ENCODE data around the gene SEMA3A.
"Not testable (repeated sequence)": the region's sequence is repeated elsewhere in the genome, so short reads cannot be mapped to it uniquely, and the experiment has no call there.

SEMA3A gene

DNA sequence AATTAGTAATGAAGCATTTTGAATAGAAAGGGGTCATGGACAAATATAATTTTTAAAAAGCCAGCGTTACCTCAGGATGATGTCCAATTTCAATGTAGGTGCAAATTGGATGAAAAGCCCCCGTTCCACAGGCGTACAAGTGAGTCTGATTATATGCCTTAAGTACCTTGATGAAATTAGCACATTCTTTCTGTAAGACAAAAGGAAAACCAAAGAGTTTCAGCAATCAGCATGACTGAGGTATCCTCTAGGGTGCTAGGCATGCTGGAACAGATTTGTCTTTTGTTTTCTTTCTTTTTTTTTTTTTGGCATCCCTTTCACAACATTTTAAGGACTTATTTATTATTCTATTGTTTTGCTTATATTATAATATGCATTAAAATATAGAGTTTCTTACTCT, 84.2 kb downstream of the SEMA3A start:
- no peak for DNase-seq (ENCODE audit: low read depth)

DNA sequence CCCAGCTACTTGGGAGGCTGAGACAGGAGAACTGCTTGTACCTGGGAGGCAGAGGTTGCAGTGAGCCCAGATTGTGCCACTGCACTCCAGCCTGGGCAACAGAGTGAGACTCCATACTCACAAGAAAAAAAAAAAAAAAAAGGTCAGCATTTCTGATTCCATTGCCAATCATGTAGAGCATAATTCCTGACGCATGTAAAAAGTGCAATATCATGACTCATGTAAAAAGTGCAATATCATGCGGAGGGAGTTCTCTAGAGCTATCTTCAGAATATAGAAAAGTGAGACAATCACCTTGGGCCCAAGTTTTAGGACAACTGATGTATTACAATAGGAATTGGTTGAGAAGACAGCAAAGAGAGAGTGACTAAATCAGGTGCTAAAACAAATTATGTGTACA, 85.8 kb downstream of the SEMA3A start:
- no peak for DNase-seq (ENCODE audit: low read depth)

DNA sequence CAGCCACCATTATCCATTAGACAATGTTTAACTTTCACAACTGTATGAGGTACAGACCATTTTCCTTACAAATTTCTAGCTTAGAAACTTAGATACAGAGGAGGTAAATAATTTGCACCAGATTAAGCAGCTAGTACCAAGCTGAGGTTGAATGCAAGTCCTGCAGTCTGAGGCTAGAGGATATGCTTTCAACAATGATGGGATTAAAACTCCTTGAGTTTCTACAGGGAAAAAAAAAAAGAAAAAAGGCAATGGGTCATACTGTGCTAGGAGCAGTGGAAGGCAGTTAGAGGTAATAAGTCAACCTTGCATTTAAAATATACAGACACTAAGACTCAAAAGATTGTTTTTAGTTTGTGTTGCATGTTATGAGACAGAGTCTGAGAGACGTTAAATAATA, 86.5 kb downstream of the SEMA3A start:
- DNase-seq (ENCODE audit: low read depth): no peak

DNA sequence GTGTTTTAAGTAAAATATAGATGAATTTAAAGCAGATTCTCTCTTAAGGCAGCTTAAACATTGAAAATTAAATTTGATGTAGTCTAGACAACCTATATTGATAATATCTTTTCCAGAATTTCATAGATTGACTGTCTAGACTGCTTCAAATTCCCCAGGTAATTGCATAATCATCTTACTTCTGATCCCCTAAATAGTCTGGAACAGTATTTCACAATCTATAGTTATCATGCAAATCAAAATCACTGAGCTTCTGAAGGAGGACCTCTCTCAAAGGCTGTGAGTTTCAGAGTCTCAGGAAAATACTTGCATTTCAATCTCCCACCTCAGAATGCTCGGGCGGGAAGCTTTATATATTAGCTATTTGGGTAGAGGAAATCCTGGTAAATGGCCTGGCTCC, 87.3 kb downstream of the SEMA3A start:
- DNase-seq (ENCODE audit: low read depth): no peak

DNA sequence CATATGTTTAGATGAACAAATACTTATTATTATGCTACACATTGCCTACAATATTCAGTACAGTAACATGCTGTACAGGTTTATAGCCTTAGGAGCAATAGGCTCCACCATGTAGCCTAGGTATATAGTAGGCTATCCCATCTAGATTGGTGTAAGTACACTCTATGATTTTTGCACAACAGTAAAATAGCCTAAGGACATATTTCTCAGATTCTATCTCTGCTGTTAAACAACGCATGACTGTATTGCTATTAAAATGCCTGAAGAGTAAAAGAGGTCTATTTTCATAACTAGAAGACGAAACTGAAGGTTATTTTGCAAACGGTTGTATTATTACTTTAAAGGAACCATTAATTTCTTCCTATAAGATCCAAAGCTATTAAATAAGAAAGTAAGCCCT, 88.3 kb downstream of the SEMA3A start:
- DNase-seq (ENCODE audit: low read depth): no peak

DNA sequence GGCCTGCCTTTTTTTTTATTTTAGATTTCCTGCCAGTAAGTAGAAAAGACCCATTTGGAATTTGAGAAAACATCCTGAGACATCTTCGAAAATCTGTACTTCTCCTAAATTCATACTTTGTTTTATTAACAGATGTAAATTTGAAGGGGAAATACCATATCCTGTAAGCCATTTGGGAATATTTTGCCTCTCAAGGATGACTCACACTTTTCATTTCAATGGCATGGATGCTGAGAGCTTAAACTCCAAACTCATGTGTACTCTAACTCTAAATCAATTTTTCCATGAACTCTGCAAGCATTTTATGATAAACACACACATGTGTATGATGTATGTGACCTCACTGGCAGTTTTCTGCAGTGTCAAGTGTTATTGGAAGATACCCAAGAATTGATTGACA, 89.0 kb downstream of the SEMA3A start:
- DNase-seq (ENCODE audit: low read depth): no peak

DNA sequence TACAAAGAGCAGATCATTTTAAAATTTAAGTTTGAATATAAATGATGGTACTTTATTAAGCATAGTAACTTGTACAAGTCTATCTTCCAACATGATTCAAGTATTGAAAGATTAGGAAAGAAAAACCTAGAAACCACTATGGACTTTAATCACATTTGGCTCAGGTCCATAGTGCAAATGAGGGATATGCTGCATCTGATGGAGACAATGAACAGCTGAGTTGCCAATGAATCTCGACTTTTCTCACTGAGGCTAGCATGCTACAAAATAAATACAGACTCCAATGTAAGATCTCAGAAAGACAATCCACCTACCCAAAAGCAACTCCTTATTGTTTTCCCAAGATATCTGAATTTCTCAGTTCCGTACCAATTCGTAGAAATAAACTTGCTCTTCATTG, 89.8 kb downstream of the SEMA3A start:
- no peak for DNase-seq (ENCODE audit: low read depth)

DNA sequence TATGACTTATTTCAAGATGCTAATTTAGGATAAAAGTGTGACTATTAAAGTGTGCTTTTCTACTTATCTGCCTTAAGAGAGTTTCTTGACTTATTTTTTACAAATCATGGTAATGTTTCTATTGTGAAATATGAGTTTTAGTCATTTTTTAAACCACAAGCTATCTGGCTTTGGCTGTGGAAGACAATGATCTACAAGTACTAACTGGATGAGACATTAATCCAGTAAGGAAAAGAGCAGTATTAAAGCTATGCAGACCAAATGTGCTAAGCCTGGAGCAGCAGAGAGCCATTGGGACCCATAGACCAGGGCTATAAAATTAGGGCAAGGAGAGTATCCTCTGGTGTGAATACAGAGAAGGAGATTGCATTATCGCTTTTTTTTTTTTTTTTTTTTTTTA, 92.4 kb downstream of the SEMA3A start:
- no peak for DNase-seq (ENCODE audit: low read depth)

DNA sequence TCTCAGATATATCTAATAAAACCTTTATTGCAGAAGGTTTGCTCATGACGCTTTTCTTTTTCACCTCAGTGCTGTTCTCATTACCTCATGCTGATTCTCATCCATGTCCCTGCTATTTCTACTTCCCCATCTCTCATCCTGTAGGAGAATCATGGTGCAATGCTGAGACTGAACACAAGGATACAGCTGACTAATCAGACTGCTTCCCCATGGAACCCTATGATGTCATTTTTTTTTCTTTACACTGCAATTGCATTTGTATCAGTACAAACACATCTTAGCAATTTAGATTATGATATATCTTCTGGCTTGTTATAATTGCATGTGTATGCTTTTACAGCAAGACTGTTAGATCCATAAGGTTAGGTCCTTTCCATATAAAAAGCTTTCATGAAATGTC, 93.7 kb downstream of the SEMA3A start:
- no peak for DNase-seq (ENCODE audit: low read depth)

DNA sequence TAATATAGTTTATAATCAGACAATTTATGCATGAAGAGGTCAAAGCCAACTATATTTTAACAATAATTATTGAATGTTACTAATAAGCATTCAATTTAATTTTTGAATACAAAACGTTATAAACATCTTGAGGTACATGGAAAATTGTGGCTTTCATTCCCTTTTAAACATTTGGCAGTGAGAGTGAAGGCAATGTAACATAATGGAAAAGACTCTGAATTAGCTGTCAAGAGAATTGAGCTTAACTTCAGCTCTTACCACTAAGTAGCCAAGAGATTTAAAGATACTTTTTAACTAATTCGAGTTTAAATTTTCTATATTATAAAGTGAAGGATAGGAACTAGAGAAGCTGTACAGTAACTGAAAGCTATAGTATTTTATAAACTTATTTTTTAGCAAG, 98.6 kb downstream of the SEMA3A start:
- no peak for DNase-seq (ENCODE audit: low read depth)

DNA sequence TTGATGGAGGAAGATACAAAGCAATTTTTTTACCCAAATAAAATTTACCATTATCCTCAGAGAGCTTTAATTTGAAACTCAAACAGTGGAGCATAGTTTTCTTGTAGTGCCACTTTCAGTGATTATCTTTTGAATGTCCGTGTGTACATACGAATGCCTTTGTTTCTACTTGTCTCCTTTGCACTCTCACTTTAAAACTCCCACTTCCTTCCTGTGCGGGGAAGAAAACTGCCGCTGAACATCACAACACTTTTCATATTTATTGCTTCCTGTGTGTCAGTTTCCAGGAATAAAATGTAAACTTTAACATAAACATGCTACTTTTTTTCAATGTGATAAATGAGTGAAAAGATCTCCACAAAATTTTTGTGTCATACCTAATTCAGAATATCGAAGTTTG, 102.4 kb downstream of the SEMA3A start:
- DNase-seq (ENCODE audit: low read depth): no peak

DNA sequence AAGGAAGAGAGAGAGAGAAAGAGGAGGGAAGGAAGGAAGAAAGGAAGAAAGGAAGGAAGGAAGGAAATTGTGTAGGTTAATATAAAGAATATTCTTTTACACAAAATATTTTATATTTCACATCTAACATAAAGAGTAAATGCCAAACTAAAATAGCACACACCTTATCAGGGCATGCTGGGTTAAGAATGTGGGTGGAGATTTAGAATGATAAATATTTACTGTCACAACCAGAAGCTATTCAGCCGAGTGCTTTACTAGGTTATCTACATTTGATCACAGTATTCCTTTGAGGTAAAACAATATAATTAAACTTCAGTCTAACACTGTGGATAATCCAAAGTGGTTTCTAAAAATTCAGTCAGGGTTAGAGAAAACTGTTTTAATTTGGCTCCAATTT, 103.3 kb downstream of the SEMA3A start:
- no peak for DNase-seq (ENCODE audit: low read depth)

DNA sequence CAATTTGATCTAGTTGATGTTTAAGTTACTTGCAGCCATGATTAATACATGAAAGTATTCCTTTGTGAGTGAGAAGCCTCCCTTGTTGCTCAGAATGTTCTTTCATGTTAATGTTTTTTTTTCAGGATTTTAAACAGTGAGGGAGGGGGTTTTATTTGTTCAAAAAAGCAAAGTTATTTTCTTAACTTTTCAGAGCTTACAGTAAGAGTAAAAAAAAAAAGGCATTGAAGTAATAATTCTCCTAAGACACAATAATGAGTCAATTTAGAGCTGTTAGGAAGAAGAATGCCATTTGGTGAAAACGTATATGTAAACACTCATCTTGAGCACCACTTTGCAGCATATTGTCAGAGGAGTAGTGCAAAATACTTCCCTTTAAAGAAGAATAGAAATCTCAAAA, 105.8 kb downstream of the SEMA3A start:
- DNase-seq (ENCODE audit: low read depth): no peak

DNA sequence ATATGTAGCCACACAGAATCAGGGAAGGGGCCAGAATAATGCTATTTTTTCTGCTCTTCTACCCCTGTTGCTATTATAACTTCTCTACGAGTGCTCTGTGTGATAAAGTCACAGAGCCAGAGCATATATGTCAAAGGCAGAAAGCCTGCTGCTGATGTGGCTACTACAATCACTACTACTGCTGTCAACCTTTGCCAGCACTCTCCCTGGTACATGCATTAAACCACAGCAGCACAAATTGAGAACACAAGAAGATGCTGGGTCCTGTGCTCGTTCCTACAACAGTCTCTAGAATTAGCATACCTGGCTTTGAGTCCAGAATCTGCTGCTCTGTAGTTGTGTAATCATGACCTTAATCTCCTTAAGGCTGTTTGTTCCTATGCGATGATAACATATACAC, 108.6 kb downstream of the SEMA3A start:
- DNase-seq (ENCODE audit: low read depth): no peak

DNA sequence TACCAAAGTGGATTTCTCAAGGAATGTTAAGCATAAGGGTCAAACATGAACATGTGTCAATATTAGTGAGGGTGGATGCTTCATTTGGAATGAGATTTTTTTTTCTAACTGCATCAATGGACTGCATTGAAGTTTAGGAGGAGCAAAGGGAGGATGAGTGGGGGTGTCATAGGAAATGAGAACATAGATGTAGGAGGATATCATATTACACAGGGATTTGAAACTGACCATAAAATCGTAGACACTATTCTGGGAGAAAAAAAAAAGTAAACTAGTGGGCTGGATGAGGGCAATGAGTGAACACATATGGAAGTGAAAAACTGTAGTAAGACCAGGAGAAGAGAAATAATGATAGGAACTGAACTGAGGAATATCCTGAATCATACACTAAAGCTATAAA, 109.4 kb downstream of the SEMA3A start:
- DNase-seq (ENCODE audit: low read depth): no peak

DNA sequence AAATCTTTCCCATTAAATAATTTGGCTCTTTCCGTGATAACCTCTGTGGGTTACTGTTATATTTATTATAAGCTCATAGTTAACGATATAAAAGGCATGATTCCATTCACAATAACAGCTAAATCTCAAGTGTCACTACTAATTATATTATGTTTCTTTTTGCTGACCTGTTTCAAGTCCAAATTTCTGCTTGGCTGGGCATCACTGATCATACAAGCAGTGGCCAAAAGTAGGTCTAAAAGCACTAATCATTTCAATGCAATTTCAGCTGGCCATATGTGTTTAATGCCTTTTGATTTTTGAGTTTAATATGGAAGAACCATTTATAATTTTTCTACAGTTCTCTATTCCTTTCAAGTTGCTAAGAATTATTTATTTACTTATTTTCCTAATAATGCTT, 110.7 kb downstream of the SEMA3A start:
- no peak for DNase-seq (ENCODE audit: low read depth)

DNA sequence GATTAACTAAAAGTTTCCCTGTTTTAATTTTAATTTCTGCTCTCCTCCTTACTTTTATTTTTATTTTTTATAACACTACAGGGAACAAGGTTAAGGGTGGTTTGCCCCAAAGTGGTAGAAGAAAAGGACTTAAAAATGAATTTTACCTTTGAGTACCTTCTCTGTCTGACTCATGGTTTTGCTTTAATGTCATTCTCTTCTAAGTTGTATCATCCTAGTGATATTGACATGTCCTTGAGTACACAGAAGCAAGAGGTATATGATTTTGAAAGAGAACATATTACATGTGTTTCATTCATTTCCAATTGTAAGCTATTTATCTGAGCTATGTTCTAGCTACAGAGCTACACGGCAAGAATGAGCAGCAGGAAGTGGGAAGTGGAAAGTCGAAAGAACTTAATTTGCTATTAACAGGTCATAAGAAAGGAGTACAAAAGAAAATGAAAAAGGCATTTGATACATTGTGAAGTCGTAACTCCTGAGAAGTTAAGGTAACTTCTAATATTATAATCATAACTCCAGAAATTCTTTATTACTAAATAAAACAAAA, 112.5 kb downstream of the SEMA3A start:
- no peak for DNase-seq (ENCODE audit: low read depth)

DNA sequence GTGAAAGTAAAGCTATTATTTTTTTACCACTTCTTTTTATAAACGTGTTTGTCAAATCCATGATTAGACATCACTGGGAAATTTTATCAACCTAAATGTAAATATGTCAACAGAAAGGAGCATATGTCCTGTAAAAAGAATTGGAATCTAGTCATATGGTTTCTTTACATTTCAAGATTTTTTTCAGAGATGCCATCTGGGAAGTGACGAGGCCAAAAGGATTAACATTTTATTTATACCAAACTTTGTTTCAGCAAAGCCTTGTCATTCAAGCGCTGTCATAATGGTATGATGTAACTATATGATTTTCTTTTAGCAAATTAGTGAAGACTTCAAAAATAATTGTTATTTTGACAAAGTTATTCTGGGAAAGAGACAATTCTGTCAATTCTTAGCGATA, 117.3 kb downstream of the SEMA3A start:
- no peak for DNase-seq (ENCODE audit: low read depth)

DNA sequence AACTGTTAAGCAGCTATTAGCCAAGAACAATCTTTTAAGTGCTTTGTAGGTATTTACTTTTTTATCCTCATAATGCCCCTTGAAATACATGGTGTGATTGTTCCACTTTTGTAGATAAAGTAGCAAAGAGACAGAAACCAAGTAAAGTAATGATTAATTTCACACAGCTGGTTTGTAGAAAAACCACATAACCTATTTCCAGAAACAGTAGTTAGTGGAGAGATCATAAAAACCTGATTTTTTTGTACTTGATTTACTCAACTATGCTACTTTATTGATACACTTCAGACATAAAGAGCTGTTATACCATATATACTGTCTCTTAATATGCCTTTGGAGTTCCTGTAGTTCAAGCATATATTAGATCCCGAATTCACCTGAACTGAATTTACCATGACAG, 118.4 kb downstream of the SEMA3A start:
- no peak for DNase-seq (ENCODE audit: low read depth)

DNA sequence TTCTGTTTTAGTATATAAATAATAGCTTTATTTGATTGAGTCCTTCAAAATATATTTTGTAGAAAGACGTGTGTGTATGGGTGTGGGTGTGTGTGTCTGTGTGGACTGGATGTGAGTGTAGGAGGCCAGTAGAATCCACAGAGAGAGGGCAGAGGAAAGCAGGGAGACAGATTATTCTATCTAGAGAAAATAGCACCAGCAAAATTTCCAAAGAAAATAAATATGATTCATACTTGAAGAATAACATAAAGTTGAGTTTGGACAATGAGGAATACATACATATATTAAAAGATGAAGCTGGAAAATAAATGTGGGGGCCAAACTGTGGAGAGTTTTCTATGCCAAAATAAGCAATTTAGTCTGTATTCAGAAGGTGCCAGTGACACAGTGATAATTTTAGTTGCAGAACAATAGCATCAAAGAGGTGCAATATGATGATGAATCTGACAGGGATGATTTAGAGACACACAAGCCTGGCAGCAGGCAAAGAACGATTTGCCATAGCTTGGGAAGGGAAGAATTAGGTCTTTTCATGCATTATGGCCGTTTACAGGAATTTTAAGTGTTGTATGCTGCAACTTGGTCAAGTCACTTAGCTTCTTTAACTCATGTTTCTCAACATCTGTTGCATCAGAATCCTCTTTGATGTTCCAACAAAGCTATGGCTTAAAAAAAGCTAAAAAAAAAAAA, 121.3 kb downstream of the SEMA3A start:
- no peak for DNase-seq (ENCODE audit: low read depth)

DNA sequence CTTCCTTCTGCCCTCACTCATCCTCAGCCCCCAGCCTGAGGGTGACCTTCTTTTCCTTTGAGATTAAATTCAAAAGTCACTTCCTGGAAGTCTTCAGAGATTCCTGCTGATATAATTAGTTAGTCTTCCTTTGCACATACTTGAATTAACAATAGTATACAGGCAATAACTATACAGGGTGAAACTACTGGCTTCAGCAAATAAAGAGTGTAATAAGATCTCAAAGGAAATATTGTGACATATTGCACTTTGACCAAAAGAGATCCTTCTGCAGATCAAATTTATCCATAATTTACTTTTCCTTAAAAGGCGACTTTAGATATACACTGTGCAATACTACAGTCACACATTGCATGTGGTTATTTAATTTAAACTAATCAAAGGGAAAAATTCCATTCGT, 123.8 kb downstream of the SEMA3A start:
- no peak for DNase-seq (ENCODE audit: low read depth)

DNA sequence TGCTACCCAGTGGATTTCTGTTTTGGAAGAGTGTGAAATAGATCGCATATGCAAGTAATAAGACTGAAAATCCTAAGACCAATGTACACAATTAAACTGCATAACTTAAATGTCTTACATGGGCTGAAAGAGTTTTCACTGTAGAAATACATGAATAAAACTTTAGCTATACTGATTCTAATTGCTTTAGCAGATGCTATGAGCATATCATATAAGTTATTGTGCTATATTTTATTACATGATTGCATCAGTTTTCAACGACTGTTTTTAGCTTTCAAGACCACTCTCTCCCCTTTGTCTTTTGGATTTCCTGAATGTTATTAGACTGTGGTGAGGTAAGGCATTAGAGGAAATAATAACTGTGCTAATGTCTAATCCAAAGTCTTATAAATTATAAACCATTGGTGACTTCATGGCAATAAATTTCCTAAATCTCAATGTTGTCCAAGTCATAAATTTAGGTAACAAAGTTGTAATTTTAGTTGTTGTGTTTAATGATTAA, 124.5 kb downstream of the SEMA3A start:
- no peak for DNase-seq (ENCODE audit: low read depth)

DNA sequence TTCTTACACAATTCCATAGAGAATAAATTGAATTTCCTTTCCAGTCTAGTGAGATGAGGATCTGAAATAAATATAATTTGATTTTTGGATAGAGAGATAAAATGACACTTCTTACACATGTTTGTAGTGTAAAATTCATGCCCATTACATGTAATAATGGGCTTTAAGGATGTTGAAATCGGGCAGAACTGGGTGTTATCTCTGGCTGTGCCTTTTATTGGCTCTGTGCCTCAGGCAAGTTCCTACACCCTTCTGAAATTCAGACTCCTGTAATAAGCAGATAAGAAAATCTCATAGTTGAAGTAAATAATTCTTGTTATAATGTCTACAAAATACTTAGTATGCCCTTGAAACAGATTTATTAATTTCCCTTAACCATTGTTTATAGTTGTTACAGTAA, 125.6 kb downstream of the SEMA3A start:
- no peak for DNase-seq (ENCODE audit: low read depth)

DNA sequence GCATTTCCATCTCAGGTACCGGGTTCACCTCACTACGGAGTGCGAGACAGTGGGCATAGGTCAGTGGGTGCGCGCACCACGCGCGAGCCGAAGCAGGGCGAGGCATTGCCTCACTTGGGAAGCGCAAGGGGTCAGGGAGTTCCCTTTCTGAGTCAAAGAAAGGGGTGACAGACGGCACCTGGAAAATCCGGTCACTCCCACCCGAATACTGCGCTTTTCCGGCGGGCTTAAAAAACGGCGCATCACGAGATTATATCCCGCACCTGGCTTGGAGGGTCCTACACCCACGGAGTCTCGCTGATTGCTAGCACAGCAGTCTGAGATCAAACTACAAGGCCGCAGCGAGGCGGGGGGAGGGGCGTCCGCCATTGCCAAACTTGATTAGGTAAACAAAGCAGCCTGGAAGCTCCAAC, 132.1 kb downstream of the SEMA3A start:
- DNase-seq (ENCODE audit: low read depth): not testable (repeated sequence)
